GM12891 (cell line): ENCODE measurements around the gene TBX3.

ENCODE experiments used
- PAX5 ChIP-seq: IDR thresholded peaks from 2 replicates; pipeline ENCODE4 v1.6.1; 2011; ENCODE audit warnings: low read length, moderate library complexity, mild to moderate bottlenecking; ENCODE audit not compliant: insufficient read depth, severe bottlenecking
- POLR2A ChIP-seq: IDR thresholded peaks from 2 replicates; pipeline ENCODE4 v1.6.1; 2011; ENCODE audit warnings: low read depth, low read length, control low read depth
- POLR2AphosphoS5 ChIP-seq: IDR thresholded peaks from 2 replicates; pipeline ENCODE4 v1.6.1; 2011; ENCODE audit warnings: low read depth, low read length, control low read depth

GRCh38 chr12:114667669-114668150 is 16.3 kb downstream of the TBX3 start:
- TF ChIP-seq POLR2A: no peak
- no peak for TF ChIP-seq PAX5
- TF ChIP-seq POLR2AphosphoS5: no peak
